Measurements from ENCODE around the gene SPINK13.
"Not testable (repeated sequence)": the region's sequence is repeated elsewhere in the genome, so short reads cannot be mapped to it uniquely, and the experiment has no call there.

The SPINK13 gene

DNA sequence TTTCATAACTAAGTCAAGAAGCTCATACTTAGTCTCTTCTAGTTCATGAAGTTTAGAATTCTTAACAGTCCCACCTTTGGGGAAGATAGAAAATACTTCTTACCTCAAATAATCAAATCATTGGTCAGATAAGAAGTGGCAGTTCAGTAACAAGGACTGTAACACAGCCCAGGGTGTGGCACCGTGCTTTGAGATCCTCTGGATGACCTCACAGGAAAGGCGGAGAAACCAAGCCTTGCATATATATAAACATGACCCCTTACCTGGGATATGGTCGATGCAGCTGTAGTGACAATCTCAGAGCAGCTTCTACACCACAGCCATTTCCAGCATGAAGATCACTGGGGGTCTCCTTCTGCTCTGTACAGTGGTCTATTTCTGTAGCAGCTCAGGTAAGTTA is 43.6 kb downstream of the SPINK13 start, which contains the start of gene SPINK7:
SPINK7 (plus strand) TSS at position 271 of the 400 bp plus-strand sequence; CDS start at position 332, 61 bp downstream.
- no peak for DNase-seq (ENCODE audit: low read depth)

GRCh38 chr5:148314187-148314586 is 45.6 kb downstream of the SPINK13 start:
- no peak for DNase-seq (ENCODE audit: low read depth)

GRCh38 chr5:148314731-148315130 is 46.1 kb downstream of the SPINK13 start:
- no peak for DNase-seq (ENCODE audit: low read depth)

DNA sequence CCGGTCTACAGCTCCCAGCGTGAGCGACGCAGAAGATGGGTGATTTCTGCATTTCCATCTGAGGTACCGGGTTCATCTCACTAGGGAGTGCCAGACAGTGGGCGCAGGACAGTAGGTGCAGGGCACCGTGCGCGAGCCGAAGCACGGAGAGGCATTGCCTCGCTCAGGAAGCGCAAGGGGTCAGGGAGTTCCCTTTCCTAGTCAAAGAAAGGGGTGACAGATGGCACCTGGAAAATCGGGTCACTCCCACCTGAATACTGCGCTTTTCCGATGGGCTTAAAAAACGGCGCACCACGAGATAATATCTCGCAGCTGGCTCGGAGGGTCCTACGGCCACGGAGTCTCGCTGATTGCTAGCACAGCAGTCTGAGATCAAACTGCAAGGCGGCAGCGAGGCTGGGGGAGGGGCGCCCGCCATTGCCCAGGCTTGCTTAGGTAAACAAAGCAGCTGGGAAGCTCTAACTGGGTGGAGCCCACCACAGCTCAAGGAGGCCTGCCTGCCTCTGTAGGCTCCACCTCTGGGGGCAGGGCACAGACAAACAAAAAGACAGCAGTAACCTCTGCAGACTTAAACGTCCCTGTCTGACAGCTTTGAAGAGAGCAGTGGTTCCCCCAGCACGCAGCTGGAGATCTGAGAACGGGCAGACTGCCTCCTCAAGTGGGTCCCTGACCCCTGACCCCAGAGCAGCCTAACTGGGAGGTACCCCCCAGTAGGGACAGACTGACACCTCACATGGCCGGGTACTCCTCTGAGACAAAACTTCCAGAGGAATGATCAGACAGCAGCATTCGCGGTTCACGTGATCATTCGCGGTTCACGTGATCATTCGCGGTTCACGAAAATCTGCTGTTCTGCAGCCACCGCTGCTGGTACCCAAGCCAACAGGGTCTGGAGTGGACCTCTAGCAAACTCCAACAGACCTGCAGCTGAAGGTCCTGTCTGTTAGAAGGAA is 51.7 kb downstream of the SPINK13 start:
- not testable (repeated sequence) for DNase-seq (ENCODE audit: low read depth)

GRCh38 chr5:148333262-148333849 is 64.8 kb downstream of the SPINK13 start:
- no peak for DNase-seq (ENCODE audit: low read depth)

- no peak for DNase-seq (ENCODE audit: low read depth)
Measured at GRCh38 chr5:148335259-148335658, 66.7 kb downstream of the SPINK13 start, which contains the start of gene SPINK9. SPINK9 (plus strand) TSS chr5:148335559; CDS start chr5:148335614, 55 bp downstream.
